ENCODE data around the gene CFAP410. TPM values are rescaled to one million over a fixed set of nuclear protein-coding genes. Genes with fewer than 3 reads are reported as not detected.

CFAP410 gene
- total and polyA plus RNA-seq, 2 experiments from 2014 or later = 17.0 to 19.8 TPM

- Histone ChIP-seq H3K36me3 (ENCODE audit: low read depth) (no peaks in the 10 kb centered on the region), H3K4me1 (ENCODE audit: insufficient read depth) (0 out of 2 replicates have a peak, but pooled peaks cover 6% of the 10 kb centered on the region), H3K27me3 (replicated peaks; ENCODE audit: insufficient read depth) (no peaks in the 10 kb centered on the region), H3K9ac (no peak overlapping the region), H2AFZ (no peak overlapping the region), H3K9me2 (ENCODE audit: insufficient read depth) (no peaks in the 10 kb centered on the region), H3F3A (ENCODE audit: insufficient read depth) (peaks cover 13% of the 10 kb centered on the region; the same call in 1 of the 2 replicates), H3K4me2 (ENCODE audit: unreplicated experiment) (no peak overlapping the region), H3K4me3 (no peak overlapping the region), H4K20me1 (ENCODE audit: insufficient read depth) (no peaks in the 10 kb centered on the region), H3K27ac (no peak overlapping the region), H3K9me3 (ENCODE audit: low read depth) (no peaks in the 10 kb centered on the region), H3K79me2 (ENCODE audit: insufficient read depth) (no peaks in the 10 kb centered on the region)
- in situ Hi-C loops (cut with MboI) = no loop called here
- TF ChIP-seq EZH2 (IDR thresholded peaks at IDR 0.05; ENCODE audit: insufficient read depth, poor library complexity, severe bottlenecking) (no peak), EZH2phosphoT487 (IDR thresholded peaks at IDR 0.05; ENCODE audit: insufficient read depth, low read depth) (no peak)
- DNase-seq = no peak
- WGBS, 2 experiments (ENCODE audit: low coverage in 1 of 2, low lambda C conversion rate in 2 of 2, missing lambda C conversion rate in 2 of 2) = 85 to 89% methylated on average over 44 of the region's 45 CpGs
Observed at GRCh38 chr21:44333509-44334328, 5.5 kb downstream of the CFAP410 start.

GRCh38 chr21:44332965-44333364 is 6.2 kb downstream of the CFAP410 start:
- no peak overlapping the region for H2AFZ ChIP-seq
- H3K79me2 ChIP-seq (ENCODE audit: insufficient read depth) = no peaks in the 10 kb centered on the region
- no peaks in the 10 kb centered on the region for H3K9me3 ChIP-seq (ENCODE audit: low read depth)
- H3K4me1 ChIP-seq (ENCODE audit: insufficient read depth) = 0 out of 2 replicates have a peak, but pooled peaks cover 4% of the 10 kb centered on the region
- no peak overlapping the region for H3K4me3 ChIP-seq
- peaks cover 10% of the 10 kb centered on the region; the same call in 1 of the 2 replicates for H3F3A ChIP-seq (ENCODE audit: insufficient read depth)
- no peaks in the 10 kb centered on the region for H3K27me3 ChIP-seq (replicated peaks; ENCODE audit: insufficient read depth)
- no peaks in the 10 kb centered on the region for H3K36me3 ChIP-seq (ENCODE audit: low read depth)
- H3K9me2 ChIP-seq (ENCODE audit: insufficient read depth) = no peaks in the 10 kb centered on the region
- DNase-seq = no peak
- TF ChIP-seq EZH2phosphoT487 (IDR thresholded peaks at IDR 0.05; ENCODE audit: insufficient read depth, low read depth) = no peak
- no peak for TF ChIP-seq EZH2 (IDR thresholded peaks at IDR 0.05; ENCODE audit: insufficient read depth, poor library complexity, severe bottlenecking)
- in situ Hi-C loops (cut with MboI) = no loop called here
- no peaks in the 10 kb centered on the region for H4K20me1 ChIP-seq (ENCODE audit: insufficient read depth)
- WGBS, 2 experiments (ENCODE audit: low coverage in 1 of 2, low lambda C conversion rate in 2 of 2, missing lambda C conversion rate in 2 of 2) = 96 to 97% methylated on average over 22 of the region's 22 CpGs
- H3K27ac ChIP-seq = no peak overlapping the region
- no peak overlapping the region for H3K4me2 ChIP-seq (ENCODE audit: unreplicated experiment)
- H3K9ac ChIP-seq = no peak overlapping the region

GRCh38 chr21:44332383-44332782 is 6.8 kb downstream of the CFAP410 start:
- no peaks in the 10 kb centered on the region for H3K27me3 ChIP-seq (replicated peaks; ENCODE audit: insufficient read depth)
- no peak overlapping the region for H3K4me3 ChIP-seq
- H3K79me2 ChIP-seq (ENCODE audit: insufficient read depth) = no peaks in the 10 kb centered on the region
- H3K9ac ChIP-seq = no peak overlapping the region
- 94 to 95% methylated on average over 17 of the region's 17 CpGs for whole genome bisulfite sequencing, 2 experiments (ENCODE audit: low coverage in 1 of 2, low lambda C conversion rate in 2 of 2, missing lambda C conversion rate in 2 of 2)
- H3K27ac ChIP-seq = no peak overlapping the region
- no peaks in the 10 kb centered on the region for H4K20me1 ChIP-seq (ENCODE audit: insufficient read depth)
- peaks cover 4% of the 10 kb centered on the region; the same call in 1 of the 2 replicates for H3F3A ChIP-seq (ENCODE audit: insufficient read depth)
- no peak overlapping the region for H2AFZ ChIP-seq
- no peaks in the 10 kb centered on the region for H3K9me3 ChIP-seq (ENCODE audit: low read depth)
- no peaks in the 10 kb centered on the region for H3K36me3 ChIP-seq (ENCODE audit: low read depth)
- H3K4me2 ChIP-seq (ENCODE audit: unreplicated experiment) = no peak overlapping the region
- no peaks in the 10 kb centered on the region for H3K9me2 ChIP-seq (ENCODE audit: insufficient read depth)
- TF ChIP-seq EZH2 (IDR thresholded peaks at IDR 0.05; ENCODE audit: insufficient read depth, poor library complexity, severe bottlenecking) (no peak), EZH2phosphoT487 (IDR thresholded peaks at IDR 0.05; ENCODE audit: insufficient read depth, low read depth) (no peak)
- in situ Hi-C loops (cut with MboI) = no loop called here
- no peaks in the 10 kb centered on the region for H3K4me1 ChIP-seq (ENCODE audit: insufficient read depth)
- no peak for DNase-seq

GRCh38 chr21:44331650-44332307 is 7.4 kb downstream of the CFAP410 start:
- Histone ChIP-seq H3K27ac (no peak overlapping the region), H3K9me2 (ENCODE audit: insufficient read depth) (no peaks in the 10 kb centered on the region), H3F3A (ENCODE audit: insufficient read depth) (no peaks in the 10 kb centered on the region), H3K9me3 (ENCODE audit: low read depth) (no peaks in the 10 kb centered on the region), H3K27me3 (replicated peaks; ENCODE audit: insufficient read depth) (no peaks in the 10 kb centered on the region), H3K36me3 (ENCODE audit: low read depth) (no peaks in the 10 kb centered on the region), H3K79me2 (ENCODE audit: insufficient read depth) (no peaks in the 10 kb centered on the region), H4K20me1 (ENCODE audit: insufficient read depth) (no peaks in the 10 kb centered on the region), H3K4me3 (no peak overlapping the region), H3K9ac (no peak overlapping the region), H2AFZ (no peak overlapping the region), H3K4me1 (ENCODE audit: insufficient read depth) (no peaks in the 10 kb centered on the region), H3K4me2 (ENCODE audit: unreplicated experiment) (no peak overlapping the region)
- in situ Hi-C loops (cut with MboI) = no loop called here
- no peak for TF ChIP-seq EZH2phosphoT487 (IDR thresholded peaks at IDR 0.05; ENCODE audit: insufficient read depth, low read depth)
- TF ChIP-seq EZH2 (IDR thresholded peaks at IDR 0.05; ENCODE audit: insufficient read depth, poor library complexity, severe bottlenecking) = no peak
- peak; percentile 47 for DNase-seq
- 66% methylated on average over 20 of the region's 20 CpGs for WGBS, 2 experiments (ENCODE audit: low coverage in 1 of 2, low lambda C conversion rate in 2 of 2, missing lambda C conversion rate in 2 of 2)
